ENCODE results near the gene NGEF. TPM values are rescaled to one million over a fixed set of nuclear protein-coding genes. Genes with fewer than 3 reads are reported as not detected.
"Not testable (repeated sequence)": the region's sequence is repeated elsewhere in the genome, so short reads cannot be mapped to it uniquely, and the experiment has no call there.

The NGEF gene
- total RNA-seq, 1 experiment from 2014 or later, result 0.34 TPM

- no peak for DNase-seq (ENCODE audit: low read depth)
Observed at GRCh38 chr2:232872826-232873225, 140.2 kb downstream of the NGEF start.

GRCh38 chr2:232871835-232872736 is 141.0 kb downstream of the NGEF start:
- no peak for DNase-seq (ENCODE audit: low read depth)

- DNase-seq (ENCODE audit: low read depth), result no peak
Observed at GRCh38 chr2:232871418-232871834, 141.6 kb downstream of the NGEF start.

GRCh38 chr2:232870766-232871371 is 142.2 kb downstream of the NGEF start:
- no peak for DNase-seq (ENCODE audit: low read depth)

GRCh38 chr2:232870018-232870765 is 142.9 kb downstream of the NGEF start, which contains the start of gene SNORC:
TSS of gene SNORC (plus strand) at chr2:232870264. CDS start at chr2:232870342, 78 bp downstream.
- DNase-seq (ENCODE audit: low read depth), result no peak

- DNase-seq (ENCODE audit: low read depth), result no peak
Observed at GRCh38 chr2:232869138-232870017, 143.7 kb downstream of the NGEF start.

GRCh38 chr2:232866104-232866503 is 147.0 kb downstream of the NGEF start:
- no peak for DNase-seq (ENCODE audit: low read depth)

- no peak for DNase-seq (ENCODE audit: low read depth)
Observed at GRCh38 chr2:232865165-232865564, 147.9 kb downstream of the NGEF start.

GRCh38 chr2:232863996-232864395 is 149.1 kb downstream of the NGEF start:
- no peak for DNase-seq (ENCODE audit: low read depth)

GRCh38 chr2:232861353-232861752 is 151.7 kb downstream of the NGEF start:
- DNase-seq (ENCODE audit: low read depth), result no peak

GRCh38 chr2:232860593-232861241 is 152.3 kb downstream of the NGEF start:
- no peak for DNase-seq (ENCODE audit: low read depth)

- DNase-seq (ENCODE audit: low read depth), result no peak
Observed at GRCh38 chr2:232859385-232859916, 153.6 kb downstream of the NGEF start.

- peak; percentile 20 for DNase-seq (ENCODE audit: low read depth)
Observed at GRCh38 chr2:232857158-232857563, 155.9 kb downstream of the NGEF start.

GRCh38 chr2:232854082-232854481 is 159.0 kb downstream of the NGEF start:
- peak; percentile 85 for DNase-seq (ENCODE audit: low read depth)

- no peak for DNase-seq (ENCODE audit: low read depth)
Observed at GRCh38 chr2:232852676-232853075, 160.4 kb downstream of the NGEF start.

GRCh38 chr2:232852081-232852480 is 161.0 kb downstream of the NGEF start:
- DNase-seq (ENCODE audit: low read depth), result not testable (repeated sequence)

GRCh38 chr2:232850039-232850438 is 163.0 kb downstream of the NGEF start:
- DNase-seq (ENCODE audit: low read depth), result no peak

- no peak for DNase-seq (ENCODE audit: low read depth)
Observed at GRCh38 chr2:232846055-232846454, 167.0 kb downstream of the NGEF start.

- no peak for DNase-seq (ENCODE audit: low read depth)
Observed at GRCh38 chr2:232843834-232844233, 169.2 kb downstream of the NGEF start.

GRCh38 chr2:232842689-232843088 is 170.4 kb downstream of the NGEF start:
- no peak for DNase-seq (ENCODE audit: low read depth)
